HepG2 (cell line): ENCODE data around the gene MS4A10.

Source experiments
- ARHGAP35 ChIP-seq: sonication (generic); formaldehyde crosslinking; IDR thresholded peaks from 2 replicates; pipeline ENCODE4 v1.9.0; 2022; ENCODE audit warnings: mild to moderate bottlenecking, inconsistent platforms, moderate library complexity, missing genetic modification reagents, borderline replicate concordance
- ARID2 ChIP-seq: sonication (generic); formaldehyde crosslinking; IDR thresholded peaks from 2 replicates; pipeline ENCODE4 v1.8.1; 2022; ENCODE audit warnings: mild to moderate bottlenecking, missing genetic modification reagents, borderline replicate concordance
- CHD2 ChIP-seq: IDR thresholded peaks from 2 replicates; pipeline ENCODE4 v1.6.1; 2011; ENCODE audit warnings: low read depth, low read length, improper control_type of control experiment
- FOXK1 ChIP-seq: sonication (generic); formaldehyde crosslinking; IDR thresholded peaks from 2 replicates; pipeline ENCODE4 v1.4.0; 2020; ENCODE audit warnings: low read depth, missing genetic modification reagents, borderline replicate concordance
- GABPA ChIP-seq, 2 experiments: IDR thresholded peaks; 2 replicates each; pipeline ENCODE4 v1.6.1; 2011 to 2016; ENCODE audit warnings: low read depth in 2 of 2, low read length in 1 of 2, missing biosample characterization in 1 of 2, missing genetic modification characterization in 1 of 2
- KLF16 ChIP-seq, 2 experiments: sonication (generic) in 1 of 2; formaldehyde crosslinking in 1 of 2; IDR thresholded peaks; 2 replicates each; pipeline versions ENCODE4 v1.6.1 to v1.8.0; 2016 to 2023; ENCODE audit warnings: missing genetic modification reagents in 2 of 2, missing compliant biosample characterization in 1 of 2
- RAD51 ChIP-seq: fragments of 450-650 bp; IDR thresholded peaks from 2 replicates; pipeline ENCODE4 v1.6.1; 2016; ENCODE audit warnings: borderline replicate concordance
- TAF15 ChIP-seq: fragments of 200-400 bp; formaldehyde crosslinking; IDR thresholded peaks from one replicate; pipeline ENCODE4 v1.6.1; 2018; ENCODE audit warnings: mild to moderate bottlenecking, low read depth, low read length; ENCODE audit not compliant: poor library complexity, severe bottlenecking
- TF ChIP-seq, protein P1 (sequence below): sonication (generic); formaldehyde crosslinking; IDR thresholded peaks from 2 replicates; pipeline ENCODE4 v1.5.0; 2020; ENCODE audit warnings: mild to moderate bottlenecking, missing genetic modification reagents, moderate library complexity
- TF ChIP-seq, protein P2 (sequence below), 2 experiments: sonication (generic) in 1 of 2; formaldehyde crosslinking in 1 of 2; IDR thresholded peaks; 2 replicates each; pipeline versions ENCODE4 v1.4.0 to v1.6.1; 2016 to 2020; ENCODE audit warnings: borderline replicate concordance in 1 of 2, low read depth in 1 of 2, mild to moderate bottlenecking in 1 of 2, missing genetic modification reagents in 1 of 2
- TF ChIP-seq, protein P3 (sequence below): sonication (generic); formaldehyde crosslinking; IDR thresholded peaks from 2 replicates; pipeline ENCODE4 v1.4.0; 2020; ENCODE audit warnings: missing genetic modification reagents

DNA sequence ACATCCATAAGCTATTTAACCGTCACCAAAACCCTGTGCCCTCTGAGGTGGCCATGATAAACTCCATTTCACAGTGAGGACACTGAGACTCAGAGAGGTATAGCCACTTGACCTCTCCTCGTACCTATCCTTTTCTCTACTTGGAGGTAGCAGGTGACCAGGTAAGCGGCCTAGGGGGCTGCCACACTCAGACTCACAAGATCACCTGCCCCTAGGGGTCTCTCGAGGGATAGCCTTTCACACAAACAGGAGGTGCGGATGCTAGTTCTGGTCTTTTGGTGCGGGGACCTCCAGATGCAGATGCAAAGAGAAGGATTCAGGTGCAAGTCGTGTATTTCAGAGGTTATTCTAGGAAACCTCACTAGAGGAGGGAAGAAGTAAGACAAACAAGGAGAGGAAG, 46.0 kb upstream of the MS4A10 start:
- TF ChIP-seq RAD51 = no peak
- TF ChIP-seq ARHGAP35 (CRISPR knock-in tag) = no peak
- no peak for TF ChIP-seq ARID2 (CRISPR knock-in tag)
- no peak for TF ChIP-seq FOXK1
- TF ChIP-seq, protein P1, sequence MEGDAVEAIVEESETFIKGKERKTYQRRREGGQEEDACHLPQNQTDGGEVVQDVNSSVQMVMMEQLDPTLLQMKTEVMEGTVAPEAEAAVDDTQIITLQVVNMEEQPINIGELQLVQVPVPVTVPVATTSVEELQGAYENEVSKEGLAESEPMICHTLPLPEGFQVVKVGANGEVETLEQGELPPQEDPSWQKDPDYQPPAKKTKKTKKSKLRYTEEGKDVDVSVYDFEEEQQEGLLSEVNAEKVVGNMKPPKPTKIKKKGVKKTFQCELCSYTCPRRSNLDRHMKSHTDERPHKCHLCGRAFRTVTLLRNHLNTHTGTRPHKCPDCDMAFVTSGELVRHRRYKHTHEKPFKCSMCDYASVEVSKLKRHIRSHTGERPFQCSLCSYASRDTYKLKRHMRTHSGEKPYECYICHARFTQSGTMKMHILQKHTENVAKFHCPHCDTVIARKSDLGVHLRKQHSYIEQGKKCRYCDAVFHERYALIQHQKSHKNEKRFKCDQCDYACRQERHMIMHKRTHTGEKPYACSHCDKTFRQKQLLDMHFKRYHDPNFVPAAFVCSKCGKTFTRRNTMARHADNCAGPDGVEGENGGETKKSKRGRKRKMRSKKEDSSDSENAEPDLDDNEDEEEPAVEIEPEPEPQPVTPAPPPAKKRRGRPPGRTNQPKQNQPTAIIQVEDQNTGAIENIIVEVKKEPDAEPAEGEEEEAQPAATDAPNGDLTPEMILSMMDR (CRISPR knock-in tag) = no peak
- TF ChIP-seq, protein P2, sequence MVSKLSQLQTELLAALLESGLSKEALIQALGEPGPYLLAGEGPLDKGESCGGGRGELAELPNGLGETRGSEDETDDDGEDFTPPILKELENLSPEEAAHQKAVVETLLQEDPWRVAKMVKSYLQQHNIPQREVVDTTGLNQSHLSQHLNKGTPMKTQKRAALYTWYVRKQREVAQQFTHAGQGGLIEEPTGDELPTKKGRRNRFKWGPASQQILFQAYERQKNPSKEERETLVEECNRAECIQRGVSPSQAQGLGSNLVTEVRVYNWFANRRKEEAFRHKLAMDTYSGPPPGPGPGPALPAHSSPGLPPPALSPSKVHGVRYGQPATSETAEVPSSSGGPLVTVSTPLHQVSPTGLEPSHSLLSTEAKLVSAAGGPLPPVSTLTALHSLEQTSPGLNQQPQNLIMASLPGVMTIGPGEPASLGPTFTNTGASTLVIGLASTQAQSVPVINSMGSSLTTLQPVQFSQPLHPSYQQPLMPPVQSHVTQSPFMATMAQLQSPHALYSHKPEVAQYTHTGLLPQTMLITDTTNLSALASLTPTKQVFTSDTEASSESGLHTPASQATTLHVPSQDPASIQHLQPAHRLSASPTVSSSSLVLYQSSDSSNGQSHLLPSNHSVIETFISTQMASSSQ (IDR thresholded peaks at IDR 0.05; ENCODE audit: low read depth) = no peak
- TF ChIP-seq, protein P2 (CRISPR knock-in tag; IDR thresholded peaks at IDR 0.05; ENCODE audit: borderline replicate concordance) = no peak
- no peak for TF ChIP-seq CHD2
- TF ChIP-seq KLF16 (CRISPR knock-in tag; IDR thresholded peaks at IDR 0.05) = no peak
- TF ChIP-seq GABPA (IDR thresholded peaks at IDR 0.05; ENCODE audit: low read depth, low read length) = no peak
- no peak for TF ChIP-seq GABPA (CRISPR knock-in tag; IDR thresholded peaks at IDR 0.05; ENCODE audit: low read depth)
- TF ChIP-seq TAF15 = no peak
- TF ChIP-seq, protein P3, sequence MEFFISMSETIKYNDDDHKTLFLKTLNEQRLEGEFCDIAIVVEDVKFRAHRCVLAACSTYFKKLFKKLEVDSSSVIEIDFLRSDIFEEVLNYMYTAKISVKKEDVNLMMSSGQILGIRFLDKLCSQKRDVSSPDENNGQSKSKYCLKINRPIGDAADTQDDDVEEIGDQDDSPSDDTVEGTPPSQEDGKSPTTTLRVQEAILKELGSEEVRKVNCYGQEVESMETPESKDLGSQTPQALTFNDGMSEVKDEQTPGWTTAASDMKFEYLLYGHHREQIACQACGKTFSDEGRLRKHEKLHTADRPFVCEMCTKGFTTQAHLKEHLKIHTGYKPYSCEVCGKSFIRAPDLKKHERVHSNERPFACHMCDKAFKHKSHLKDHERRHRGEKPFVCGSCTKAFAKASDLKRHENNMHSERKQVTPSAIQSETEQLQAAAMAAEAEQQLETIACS (CRISPR knock-in tag) = no peak
